Stimulated activated CD8-positive, alpha-beta memory T cell treated with anti-CD3 and anti-CD28 coated beads, Interleukin-4, amount 100 ng/mL, for 24 hours (primary cell): ENCODE results near the gene DRAXIN.

ENCODE experiments used
- DNase-seq: peaks from one replicate; pipeline ENCODE4 v3.0.0-alpha.2; 2020; ENCODE audit warnings: low read depth

DRAXIN gene

DNA sequence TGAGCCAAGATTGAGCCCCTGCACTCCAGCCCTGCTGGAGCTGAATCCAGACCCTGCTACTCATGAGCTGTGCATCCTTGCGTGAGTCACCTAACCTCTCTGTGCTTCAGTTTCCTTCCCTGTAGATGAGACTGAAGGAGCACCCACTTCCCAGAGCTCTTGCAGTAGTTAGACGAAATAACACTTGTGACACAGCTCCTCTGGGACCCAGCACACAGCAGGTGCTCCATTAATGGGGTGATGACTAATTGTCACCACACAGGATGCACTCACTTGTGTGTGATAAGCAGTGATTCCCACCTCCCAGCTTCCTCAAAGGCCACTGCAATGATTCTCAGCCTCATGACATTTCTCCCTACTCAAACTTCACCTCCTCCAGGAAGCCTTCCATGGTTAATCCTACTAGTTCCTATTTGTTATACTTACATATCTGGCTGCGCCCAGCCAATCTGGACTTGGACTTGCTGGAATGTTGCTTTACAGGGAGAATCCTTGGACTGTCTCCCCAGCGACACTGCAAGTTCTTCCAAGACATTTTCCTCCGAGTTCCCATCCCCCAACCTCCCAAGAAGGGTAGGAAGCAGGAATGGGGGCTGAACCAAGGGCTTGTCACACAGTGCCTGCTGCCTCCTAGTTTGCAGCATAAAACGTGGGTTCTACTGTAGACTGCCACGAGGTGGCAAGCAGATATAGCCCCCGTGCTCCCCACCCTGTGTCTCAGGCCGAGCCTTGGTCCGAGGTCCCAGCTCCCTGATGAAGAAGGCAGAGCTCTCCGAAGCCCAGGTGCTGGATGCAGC is 17.2 kb downstream of the DRAXIN start:
- DNase-seq = no peak

DNA sequence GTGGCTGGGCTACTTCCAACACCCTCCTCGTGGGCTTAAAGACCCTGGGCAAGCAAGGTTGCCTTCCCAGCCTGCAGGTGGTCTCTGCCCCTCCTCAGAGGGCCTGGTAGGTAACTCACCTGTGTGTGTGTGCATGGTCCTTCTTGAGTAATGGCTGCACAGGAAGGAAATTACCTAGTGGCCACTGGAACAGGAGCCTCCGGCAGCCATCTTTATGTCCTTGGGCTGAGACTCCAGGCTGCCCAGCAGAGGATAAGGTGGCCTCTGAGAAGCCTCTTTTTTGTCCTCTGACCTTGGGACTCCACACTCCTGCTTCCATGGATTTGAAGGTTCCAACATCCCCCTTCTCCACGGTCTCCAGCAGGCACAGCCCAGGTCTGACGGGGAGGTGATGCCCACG is 20.0 kb downstream of the DRAXIN start:
- no peak for DNase-seq

DNA sequence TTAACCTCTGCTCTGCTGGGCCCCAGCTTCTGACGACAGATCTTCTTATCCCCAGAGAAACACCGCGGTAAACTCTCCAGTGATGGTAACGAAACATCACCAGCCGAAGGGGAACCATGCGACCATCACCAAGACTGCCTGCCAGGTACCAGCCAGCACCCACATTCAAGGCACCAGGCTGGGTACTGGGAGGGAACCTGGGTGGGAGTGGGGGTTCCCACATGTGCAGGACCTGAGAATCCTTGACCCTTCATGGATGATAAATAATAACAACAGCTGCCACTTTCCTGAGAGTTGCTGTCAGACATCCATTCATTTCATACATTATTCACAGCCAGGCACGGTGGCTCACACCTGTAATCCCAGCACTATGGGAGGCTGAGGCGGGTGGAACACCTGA is 20.8 kb downstream of the DRAXIN start:
- DNase-seq = no peak

DNA sequence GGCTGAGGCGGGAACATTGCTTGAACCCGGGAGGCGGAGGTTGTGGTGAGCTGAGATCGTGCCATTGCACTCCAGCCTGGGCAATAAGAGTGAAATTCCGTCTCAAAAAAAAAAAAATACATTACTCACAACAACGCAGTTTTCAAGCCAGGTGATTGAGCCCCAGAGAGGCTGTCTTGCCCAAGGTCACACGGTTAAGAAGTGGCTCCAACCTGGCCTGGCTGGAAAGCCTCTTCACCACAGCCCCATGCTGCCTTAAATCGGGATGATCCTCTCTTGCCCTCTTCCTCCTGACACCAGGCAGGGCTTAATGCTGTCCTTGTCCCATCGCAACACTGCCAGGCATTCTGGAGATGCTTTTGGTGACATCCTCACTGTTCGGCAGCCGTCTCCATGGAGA is 21.6 kb downstream of the DRAXIN start:
- DNase-seq = no peak

DNA sequence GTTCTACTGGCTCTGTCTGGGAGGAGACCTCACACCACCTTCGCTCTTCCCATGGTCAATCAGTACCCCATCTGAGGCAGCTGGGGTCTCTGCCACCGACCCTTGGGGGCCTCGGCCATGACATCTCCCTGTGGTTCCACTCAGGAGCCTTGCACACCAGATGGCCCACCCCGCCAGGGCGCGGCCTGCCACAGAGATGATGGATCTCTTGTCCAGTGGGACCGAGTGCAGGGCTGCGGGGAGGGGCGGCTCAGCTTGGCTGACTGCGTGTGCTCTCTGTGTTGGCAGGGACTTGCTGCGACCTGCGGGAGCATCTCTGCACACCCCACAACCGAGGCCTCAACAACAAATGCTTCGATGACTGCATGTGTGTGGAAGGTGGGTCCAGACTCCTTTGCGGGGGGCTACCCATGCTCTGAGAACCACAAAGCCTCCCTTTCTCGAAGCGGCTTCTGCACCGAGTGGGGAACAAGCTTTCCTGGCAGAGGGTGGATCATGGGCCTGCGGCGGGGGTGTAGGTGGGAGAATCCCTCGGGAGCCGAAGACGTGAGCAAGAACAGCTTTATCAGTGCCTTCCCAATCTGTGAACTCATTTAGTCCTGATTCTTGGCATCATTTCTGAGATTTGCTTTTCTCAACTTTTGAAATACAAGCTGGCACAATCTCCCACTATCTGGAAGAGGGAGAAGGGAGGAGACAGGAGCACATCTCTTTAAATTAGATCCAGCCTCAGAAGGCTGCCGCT is 23.5 kb downstream of the DRAXIN start:
- DNase-seq = no peak

DNA sequence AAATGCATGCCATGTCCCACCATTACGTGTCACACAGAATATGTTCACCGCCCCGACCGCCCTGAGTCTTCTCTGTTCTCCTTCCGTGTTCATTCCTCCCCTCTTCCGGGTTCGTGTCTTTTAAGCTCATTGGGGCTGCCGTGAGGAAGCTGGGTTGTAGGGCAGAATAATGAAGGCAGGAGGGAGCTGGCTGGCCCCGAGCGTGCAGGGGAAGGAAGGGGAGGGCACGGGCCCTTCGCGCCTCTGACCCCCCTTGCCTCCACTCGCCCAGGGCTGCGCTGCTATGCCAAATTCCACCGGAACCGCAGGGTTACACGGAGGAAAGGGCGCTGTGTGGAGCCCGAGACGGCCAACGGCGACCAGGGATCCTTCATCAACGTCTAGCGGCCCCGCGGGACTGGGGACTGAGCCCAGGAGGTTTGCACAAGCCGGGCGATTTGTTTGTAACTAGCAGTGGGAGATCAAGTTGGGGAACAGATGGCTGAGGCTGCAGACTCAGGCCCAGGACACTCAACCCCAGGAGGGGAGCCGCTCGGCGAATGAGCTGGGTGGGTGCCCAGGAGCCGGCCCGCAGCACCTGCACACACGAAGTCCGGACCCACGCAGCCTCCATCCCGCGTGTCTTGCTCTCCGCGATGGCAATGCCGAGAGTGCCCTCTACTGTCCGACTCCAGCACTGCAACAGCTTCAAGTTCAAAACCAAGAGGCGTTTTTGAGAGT is 28.0 kb downstream of the DRAXIN start:
- DNase-seq = peak; percentile 77

DNA sequence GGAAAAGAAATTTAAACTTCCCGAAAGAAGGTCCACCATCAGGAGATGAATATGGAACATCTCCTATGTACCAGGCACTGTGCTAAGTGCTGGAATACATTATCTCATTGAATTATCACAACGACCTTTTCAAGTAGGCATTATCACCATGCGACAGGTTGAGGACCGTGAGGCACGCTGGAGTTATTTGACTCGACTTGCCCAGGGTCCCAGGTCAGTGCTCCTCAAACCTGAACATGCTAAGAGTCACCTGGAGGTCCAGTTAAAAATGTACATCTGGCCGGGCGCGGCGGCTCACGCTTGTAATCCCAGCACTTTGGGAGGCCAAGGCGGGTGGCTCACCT is 28.5 kb downstream of the DRAXIN start:
- no peak for DNase-seq

DNA sequence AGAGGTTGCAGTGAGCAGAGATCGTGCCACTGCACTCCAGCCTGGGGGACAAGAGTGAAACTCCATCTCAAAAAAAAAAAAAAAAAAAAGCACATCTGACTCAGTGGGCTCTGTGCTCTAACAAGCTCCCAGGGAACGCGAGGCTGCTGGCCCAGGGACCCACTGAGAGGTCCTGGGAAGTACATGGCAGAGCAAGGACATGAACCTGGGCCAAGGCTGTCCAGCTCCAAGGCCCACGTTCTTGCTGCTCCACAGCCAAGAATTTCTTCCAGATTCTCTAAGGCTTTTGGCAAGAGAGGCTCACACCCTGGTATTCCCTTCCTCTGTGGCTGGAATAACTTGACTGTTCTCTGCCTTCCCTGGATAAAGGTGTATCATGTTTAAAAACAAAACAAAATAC is 29.0 kb downstream of the DRAXIN start:
- no peak for DNase-seq

DNA sequence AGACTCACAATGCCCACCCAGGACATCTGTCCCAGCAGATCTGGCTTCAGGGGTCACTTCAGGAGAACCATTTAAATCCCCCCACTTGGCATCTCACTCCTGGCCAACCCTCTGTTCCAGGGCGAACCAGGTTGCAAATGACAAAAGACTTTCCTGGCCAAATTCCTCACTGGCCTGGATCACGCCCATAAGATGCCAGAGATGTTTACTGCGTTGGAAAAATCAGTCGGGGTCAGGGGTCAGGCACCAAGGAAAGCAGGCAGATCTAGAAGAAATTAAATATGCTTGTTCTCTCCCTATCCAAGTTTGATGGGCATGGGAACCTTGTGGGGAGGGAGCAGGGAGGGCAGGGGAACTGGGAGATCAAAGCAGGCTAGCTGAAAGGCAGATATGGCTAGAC is 29.8 kb downstream of the DRAXIN start:
- DNase-seq = no peak

DNA sequence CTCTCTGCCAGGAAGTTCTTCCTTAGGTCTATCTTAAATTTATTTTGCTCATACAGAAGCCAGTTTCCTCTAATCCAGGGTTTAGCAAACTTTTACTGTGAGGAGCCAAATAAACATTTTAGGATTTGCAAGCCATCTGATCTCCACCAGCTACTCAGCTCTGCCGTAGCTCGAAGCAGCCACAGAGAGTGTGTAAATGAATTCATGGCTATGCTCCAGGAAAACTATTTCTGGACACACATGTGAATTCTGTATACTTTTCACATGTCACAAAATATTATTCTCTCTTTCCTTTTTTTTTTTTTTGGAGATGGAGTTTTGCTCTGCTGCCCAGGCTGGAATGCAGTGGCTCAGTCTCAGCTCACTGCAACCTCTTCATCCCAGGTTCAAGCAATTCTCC is 31.0 kb downstream of the DRAXIN start:
- DNase-seq = no peak

DNA sequence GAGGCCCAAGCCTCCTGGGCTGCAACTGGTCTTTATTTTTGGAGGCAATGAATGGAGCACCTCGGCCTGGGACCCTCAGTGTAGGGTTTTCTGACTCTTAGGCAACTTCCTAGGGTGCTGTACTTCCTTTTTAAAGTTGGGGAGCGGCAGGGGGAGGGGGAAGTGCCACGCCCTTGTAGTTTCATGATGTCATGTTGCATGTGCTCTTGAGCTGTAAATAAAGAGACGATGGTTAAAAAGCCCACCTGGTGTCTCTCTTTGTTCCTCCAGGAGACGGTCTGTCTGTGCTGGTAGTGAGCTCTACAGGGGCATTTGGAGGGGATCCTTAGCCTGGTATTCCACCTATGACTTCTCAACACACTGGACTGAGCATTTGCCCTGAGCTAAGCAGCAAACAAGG is 34.1 kb downstream of the DRAXIN start:
- DNase-seq = no peak

DNA sequence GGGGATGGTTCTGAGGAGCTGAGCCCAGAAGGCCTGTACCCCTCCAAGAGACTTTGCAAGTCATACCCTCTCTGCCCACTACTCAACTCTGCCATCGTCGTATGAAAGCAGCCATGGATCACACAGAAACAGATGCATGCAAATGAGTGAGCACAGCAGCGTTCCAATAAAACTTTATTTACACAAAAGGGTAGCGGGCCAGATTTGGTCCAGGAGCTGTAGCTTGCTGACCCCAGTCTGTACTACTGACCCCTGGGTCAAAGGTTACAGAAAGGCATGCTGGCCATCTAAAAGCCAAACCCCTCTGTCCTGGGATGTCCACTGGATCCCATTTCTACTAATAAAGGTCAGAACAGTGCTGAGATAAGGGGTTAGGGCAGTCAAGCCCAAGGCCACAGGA is 35.6 kb downstream of the DRAXIN start:
- no peak for DNase-seq

DNA sequence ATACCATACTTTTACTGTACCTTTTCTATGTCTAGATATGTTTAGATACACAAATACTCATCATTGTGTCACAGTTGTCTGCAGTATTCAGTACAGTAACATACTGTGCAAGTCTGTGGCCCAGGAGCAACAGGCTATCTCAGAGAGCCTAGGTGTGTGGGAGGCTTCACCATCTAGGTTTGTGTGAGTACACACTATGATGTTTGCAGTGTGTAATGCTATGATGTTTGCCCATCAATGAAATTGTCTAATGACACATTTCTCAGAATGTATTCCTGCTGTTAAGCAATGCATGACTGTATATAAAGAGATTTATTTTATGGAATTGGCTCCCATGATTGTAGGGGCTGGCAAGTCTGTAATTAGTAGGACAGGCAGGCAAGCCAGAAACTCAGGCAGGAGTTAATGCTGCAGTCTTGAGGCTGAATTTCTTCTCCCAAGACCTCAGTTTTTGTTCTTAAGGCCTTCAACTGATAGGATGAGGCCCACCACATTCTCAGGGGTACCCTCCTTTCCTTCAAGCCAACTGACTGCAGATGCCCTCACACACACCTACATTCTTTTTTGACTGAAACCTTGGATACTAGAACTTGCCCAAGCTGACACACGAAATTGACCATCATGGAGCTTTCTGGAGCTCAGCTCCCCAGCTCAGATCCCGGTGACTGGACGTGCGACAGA is 36.8 kb downstream of the DRAXIN start:
- DNase-seq = no peak

DNA sequence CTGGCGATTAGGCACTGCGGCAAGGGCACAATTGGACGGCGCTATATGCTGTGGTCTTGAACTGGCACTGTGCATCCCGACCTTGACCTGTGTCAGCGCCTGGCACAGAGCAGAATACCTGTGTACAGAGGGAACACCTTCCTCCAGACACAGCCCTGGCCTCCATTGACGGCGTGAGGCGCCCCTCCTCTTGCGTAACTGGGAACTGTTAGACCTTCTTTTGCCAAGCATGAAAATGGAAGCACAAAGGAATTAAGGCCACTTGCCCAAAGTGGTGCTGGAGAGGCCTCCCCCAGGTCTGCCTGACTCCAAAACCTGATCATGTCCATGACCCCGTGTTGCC is 37.6 kb downstream of the DRAXIN start:
- DNase-seq = no peak

DNA sequence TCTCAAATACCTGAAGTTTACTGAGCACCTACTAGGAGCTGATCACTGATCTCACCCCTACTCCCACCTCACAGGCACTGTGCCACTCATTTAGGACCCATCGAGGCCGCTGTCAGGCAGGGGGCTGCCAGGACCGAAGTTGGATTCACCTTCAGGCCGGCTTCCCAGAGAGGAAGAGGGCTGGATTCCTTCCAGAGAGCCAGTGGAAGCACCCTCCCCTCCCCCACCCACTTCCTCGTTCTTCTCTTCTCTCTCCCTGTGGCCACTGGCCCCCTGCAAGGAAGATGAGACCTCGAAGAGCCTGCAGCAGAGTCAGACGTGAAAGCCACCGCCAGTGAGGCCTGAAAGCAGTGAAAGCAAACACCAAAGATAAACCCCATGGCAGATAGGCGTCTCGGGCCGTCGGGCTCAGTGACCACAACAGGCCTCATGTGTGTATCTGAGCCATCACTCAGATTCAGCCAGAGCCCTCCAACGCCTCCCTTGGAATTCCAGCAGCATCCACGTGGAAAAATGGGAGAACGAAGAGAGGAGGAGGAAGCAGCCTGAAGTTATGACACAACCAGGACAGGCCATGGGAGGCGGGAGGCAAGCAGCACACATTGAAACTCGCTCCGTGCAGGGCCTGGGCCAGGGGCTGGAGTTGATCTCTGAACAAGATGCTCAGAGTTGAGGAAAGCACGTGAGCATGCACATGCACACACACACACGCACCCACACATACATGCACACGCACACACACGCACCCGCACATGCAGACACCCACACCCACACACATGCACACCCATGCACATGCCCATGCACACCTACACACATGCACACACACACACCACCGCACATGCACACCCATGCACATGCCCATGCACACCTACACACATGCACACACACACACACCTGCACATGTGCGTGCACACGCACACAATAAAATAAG is 38.3 kb downstream of the DRAXIN start:
- no peak for DNase-seq

DNA sequence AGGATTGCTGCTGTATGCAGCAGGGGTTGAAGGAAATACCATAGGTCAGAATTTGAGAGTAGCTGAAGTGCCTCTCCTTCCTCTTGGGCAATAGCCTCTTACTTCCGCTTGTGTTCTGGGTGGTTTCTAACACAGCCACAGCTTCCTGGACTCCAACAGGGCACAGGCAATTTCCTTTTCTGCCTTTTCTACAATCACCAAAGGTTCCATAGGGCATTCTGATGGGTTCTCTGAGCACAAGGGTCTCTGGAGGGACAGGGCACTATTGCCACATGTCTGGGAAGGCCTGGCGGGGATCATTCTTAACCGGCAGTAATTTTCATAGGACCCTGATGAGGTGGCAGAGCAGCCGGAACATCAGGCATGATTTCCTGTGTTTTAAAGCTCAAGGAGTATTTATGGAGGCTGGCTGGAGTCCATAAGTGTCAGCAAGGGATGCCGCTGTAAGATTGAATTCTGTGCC is 39.0 kb downstream of the DRAXIN start:
- DNase-seq = no peak

DNA sequence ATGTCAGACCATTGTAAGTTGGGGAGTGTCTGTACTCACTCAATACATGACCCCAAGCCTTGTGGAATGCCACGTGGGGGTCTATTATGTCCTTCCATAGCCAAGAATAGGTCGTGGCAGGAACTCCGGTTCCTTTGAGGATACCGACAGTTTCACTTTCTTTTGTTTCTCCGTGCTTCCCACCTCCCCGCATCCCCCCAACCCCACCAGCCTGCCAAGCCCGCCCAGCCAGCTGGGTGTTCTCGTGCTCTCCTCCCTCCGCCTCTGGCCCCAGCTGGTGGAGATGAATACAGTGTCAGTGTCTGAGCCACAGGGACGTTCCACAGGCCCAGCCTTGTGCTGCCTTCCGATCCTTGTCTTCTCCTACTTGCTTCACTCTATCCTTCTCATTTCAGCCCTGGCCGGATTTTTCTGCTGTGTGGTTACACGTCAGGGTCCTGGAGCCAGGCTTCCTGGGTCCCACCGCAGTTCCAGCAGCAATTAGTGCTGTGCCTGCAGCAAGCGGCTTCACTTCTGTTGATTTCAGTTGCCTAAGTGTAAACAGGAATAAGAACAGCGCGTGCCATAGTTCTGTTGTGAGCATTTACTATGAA is 40.3 kb downstream of the DRAXIN start:
- no peak for DNase-seq

DNA sequence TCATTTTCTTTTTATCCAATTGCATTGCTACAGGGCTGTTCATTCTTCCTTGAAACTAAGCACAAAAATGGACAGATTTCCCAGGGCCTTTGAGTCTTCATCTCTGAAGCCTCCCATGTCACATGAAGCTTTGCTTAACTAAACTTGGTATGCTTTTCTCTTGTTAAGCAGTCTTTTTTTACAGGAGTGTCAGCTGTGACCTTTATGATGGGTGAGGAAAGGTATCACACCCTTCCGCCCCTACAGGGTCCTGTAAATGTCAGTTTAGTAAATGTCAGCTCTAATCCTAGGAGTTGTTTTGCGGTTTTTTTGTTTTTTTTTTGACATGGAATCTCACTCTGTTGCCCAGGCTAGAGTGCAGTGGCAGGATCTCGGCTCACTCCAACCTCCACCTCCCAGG is 41.8 kb downstream of the DRAXIN start:
- DNase-seq = no peak

DNA sequence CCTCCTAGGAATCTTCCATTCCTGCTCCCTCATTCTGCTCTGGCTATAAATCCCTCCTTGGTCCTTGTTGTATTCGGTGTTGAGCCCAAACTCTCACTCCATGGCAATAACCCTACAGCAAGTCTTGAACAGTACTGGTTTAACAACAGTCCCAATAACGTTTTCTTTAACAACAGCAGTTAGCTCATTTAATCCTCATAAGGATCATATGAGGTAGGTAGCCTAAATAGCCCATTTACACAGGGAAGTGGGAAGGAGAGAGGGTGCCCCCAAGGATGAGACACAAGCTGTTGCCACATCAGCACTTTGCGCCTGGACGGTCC is 44.0 kb downstream of the DRAXIN start:
- no peak for DNase-seq

DNA sequence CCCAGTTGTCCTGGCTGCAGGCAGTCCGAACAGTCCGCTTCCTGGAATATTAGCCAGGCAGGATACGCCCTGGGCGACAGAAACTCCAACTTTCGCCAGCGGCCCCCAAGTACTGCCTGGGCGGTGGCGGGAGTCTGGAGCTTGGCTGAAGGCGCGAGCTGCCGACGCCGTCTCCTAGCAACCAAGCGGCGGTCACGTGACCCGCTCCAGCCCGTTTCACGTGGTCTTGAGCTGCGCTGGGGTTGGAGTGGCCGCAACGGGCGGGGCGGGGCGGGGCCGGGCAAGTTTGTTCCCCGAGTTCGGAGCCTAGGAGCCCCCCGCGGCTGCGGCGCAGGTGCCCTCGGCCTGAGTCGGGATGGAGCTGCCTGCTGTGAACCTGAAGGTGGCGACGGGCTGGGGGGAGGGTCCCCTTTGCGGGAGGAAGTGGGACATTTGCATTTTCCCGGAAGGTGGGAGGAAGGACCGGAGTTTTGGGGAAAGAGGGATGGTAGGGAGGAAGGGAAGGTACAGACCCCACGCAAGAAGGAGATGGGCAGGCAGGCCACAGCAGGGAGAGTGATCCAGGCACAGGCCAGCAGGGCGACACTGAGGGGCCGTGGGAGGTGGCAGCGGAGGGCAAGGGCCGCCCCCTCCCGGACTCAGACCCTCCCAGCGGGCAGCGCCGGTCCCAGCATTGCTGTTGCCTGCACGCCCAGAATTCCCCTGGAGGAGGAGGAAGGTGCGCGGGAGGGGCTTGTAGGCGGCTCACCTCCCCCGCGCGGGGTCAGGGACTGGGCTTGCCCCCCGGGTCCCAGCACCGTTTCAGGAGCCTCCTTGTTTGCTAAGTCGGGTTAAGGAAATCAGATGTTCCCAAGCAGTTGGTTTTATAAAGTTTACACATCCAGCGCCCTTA is 44.6 kb downstream of the DRAXIN start, which contains the start of gene AGTRAP:
AGTRAP (plus strand) TSS at position 283 of the 892 bp plus-strand sequence; CDS start at position 356, 73 bp downstream.
- DNase-seq = peak; percentile 84
